Lung (tissue), 12 donors: ENCODE measurements around the gene SUGP1. TPM values are rescaled to one million over a fixed set of nuclear protein-coding genes. Genes with fewer than 3 reads are reported as not detected.
"Not testable (repeated sequence)": the region's sequence is repeated elsewhere in the genome, so short reads cannot be mapped to it uniquely, and the experiment has no call there.

ENCODE experiments used
- ATAC-seq: fragments of 200-7000 bp; cut with Tn5 transposase; one replicate; pipeline ENCODE4 v1.9.1; 2020; ENCODE audit warnings: moderate number of reproducible peaks; ENCODE audit not compliant: insufficient read depth, low FRiP score
- DNase-seq, 3 donors: peaks; one replicate each; pipeline ENCODE4 v3.0.0-alpha.2; 2013 to 2017
- H3K27ac ChIP-seq, 2 donors: one replicate each; pipeline ENCODE4 v1.5.1; 2013; ENCODE audit warnings: mild to moderate bottlenecking in 2 of 2, moderate library complexity in 2 of 2, control low read depth in 1 of 2, inconsistent platforms in 1 of 2, low read depth in 1 of 2, low read length in 1 of 2
- H3K27me3 ChIP-seq, 3 donors: one replicate each; pipeline ENCODE4 v1.5.1; 2013; ENCODE audit warnings: low read length in 2 of 3; ENCODE audit not compliant: control insufficient read depth in 3 of 3, insufficient read depth in 3 of 3
- H3K36me3 ChIP-seq, 4 donors: one replicate each; pipeline ENCODE4 v1.5.1; 2013; ENCODE audit warnings: low read length in 4 of 4, mild to moderate bottlenecking in 1 of 4, moderate library complexity in 1 of 4; ENCODE audit not compliant: control insufficient read depth in 4 of 4, insufficient read depth in 4 of 4
- H3K4me1 ChIP-seq, 5 donors: one replicate each; pipeline ENCODE4 v1.5.1; 2013; ENCODE audit warnings: low read length in 5 of 5, mild to moderate bottlenecking in 2 of 5, moderate library complexity in 1 of 5; ENCODE audit not compliant: control insufficient read depth in 5 of 5, insufficient read depth in 5 of 5
- H3K4me3 ChIP-seq: one replicate; pipeline ENCODE4 v1.5.1; 2013; ENCODE audit warnings: mild to moderate bottlenecking, control low read depth, moderate library complexity
- H3K9ac ChIP-seq, 2 donors: one replicate each; pipeline ENCODE4 v1.5.1; 2013; ENCODE audit warnings: low read length in 2 of 2, control low read depth in 1 of 2; ENCODE audit not compliant: insufficient read depth in 1 of 2
- H3K9me3 ChIP-seq, 4 donors: one replicate each; pipeline ENCODE4 v1.5.1; 2013; ENCODE audit warnings: low read length in 3 of 4, mild to moderate bottlenecking in 1 of 4, moderate library complexity in 1 of 4; ENCODE audit not compliant: control insufficient read depth in 4 of 4, insufficient read depth in 3 of 4
- whole genome bisulfite sequencing, 2 donors: extraction: QIAGEN DNeasy Blood & Tissue Kit; methylation state at CpG; one replicate each; pipeline ENCODE4 v1.1.7; 2013; 5-methylcytosine and 5-hydroxymethylcytosine counted together
- polyA plus RNA-seq, 2 donors: library from polyadenylated mRNA; stranded (reverse); fragments of 200-250 nt; gene quantifications; one replicate each; pipeline ENCODE4 v1.2.1, GENCODE V29; 2013
- total RNA-seq, 2 donors: library from RNA; depleted of rRNA in 1 of 2; stranded (reverse); fragments of >200 nt in 1 of 2; gene quantifications; one replicate each; pipeline ENCODE4 v1.2.1, GENCODE V29; 2014 to 2021
- TF ChIP-seq, protein P1 (sequence below): IDR thresholded peaks from 2 replicates; pipeline ENCODE4 v1.5.1; 2012; ENCODE audit warnings: mild to moderate bottlenecking; ENCODE audit errors: control extremely low read depth, extremely low read depth
- donor health status: control.
- donor health status: control.
- donor health status: Bipolar disorder and iron deficiency.
- donor health status: healthy.
- donor health status: DM: yes; HTN: yes; CAD: no.

Gene SUGP1
- total and polyA plus RNA-seq, 4 donors: 22.3 to 42.8 (median 28.7) TPM

DNA sequence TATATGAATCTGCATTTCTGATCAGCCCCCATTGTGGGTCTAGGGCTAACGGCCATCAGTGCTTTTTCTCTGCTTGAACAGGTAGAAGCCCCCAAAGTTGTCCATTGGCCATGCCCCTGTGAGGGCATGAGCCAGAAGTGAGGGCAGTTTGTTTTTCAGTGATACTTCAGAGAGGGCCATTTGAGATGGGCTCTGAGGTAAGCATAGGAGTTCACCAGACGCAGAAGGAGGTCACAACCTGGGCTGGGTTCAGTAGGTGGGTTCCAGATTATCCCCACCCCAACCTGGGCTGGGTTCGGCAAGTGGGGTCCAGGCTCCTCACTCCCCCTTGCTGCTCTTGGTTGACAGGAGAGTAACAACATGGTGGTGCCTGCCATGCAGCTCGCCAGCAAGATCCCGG, 33.7 kb upstream of the SUGP1 start:
- Histone ChIP-seq H3K36me3 (peaks cover 11 to 66% (median 21%) of the 10 kb centered on the region in 4 donors), H3K9me3 (no peaks in the 10 kb centered on the region), H3K27me3 (no peaks in the 10 kb centered on the region), H3K9ac (no peak overlapping the region), H3K4me3 (no peak overlapping the region), H3K27ac (no peak overlapping the region), H3K4me1 (peaks cover 0 to 2% (median 0%) of the 10 kb centered on the region in 5 donors)
- ATAC-seq (no peak), DNase-seq (no peak)
- 96 to 99% methylated on average over 5 of the region's 5 CpGs for WGBS, 2 donors
- TF ChIP-seq, protein P1, sequence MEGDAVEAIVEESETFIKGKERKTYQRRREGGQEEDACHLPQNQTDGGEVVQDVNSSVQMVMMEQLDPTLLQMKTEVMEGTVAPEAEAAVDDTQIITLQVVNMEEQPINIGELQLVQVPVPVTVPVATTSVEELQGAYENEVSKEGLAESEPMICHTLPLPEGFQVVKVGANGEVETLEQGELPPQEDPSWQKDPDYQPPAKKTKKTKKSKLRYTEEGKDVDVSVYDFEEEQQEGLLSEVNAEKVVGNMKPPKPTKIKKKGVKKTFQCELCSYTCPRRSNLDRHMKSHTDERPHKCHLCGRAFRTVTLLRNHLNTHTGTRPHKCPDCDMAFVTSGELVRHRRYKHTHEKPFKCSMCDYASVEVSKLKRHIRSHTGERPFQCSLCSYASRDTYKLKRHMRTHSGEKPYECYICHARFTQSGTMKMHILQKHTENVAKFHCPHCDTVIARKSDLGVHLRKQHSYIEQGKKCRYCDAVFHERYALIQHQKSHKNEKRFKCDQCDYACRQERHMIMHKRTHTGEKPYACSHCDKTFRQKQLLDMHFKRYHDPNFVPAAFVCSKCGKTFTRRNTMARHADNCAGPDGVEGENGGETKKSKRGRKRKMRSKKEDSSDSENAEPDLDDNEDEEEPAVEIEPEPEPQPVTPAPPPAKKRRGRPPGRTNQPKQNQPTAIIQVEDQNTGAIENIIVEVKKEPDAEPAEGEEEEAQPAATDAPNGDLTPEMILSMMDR: no peak

DNA sequence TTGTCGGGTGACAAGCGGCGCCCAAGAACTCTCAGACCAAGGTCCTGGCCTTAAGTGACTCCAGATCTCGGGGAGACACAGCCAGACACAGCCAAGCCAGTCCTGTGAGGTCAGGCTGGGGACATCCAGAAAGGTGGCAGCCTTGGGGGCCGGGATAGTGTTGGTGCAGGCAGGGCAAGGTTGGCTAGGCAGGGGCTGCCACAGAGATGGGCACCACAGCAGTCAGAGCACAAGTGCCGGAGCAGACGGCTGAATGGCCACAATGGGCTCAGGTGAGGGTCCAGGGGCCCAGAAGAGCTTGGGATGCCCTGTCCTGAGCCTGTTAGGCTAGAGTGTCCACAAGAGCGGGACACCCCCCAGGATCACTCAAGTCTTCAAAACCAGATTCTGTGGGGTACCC, 32.5 kb upstream of the SUGP1 start:
- no peaks in the 10 kb centered on the region for H3K4me1 ChIP-seq
- no peak overlapping the region for H3K4me3 ChIP-seq
- no peaks in the 10 kb centered on the region for H3K27me3 ChIP-seq
- DNase-seq (no peak), ATAC-seq (no peak)
- H3K9me3 ChIP-seq: no peaks in the 10 kb centered on the region
- 96 to 98% methylated on average over 8 of the region's 8 CpGs for WGBS, 2 donors
- H3K9ac ChIP-seq: no peak overlapping the region
- TF ChIP-seq, protein P1: no peak
- no peak overlapping the region for H3K27ac ChIP-seq
- peaks cover 11 to 75% (median 22%) of the 10 kb centered on the region in 4 donors for H3K36me3 ChIP-seq

DNA sequence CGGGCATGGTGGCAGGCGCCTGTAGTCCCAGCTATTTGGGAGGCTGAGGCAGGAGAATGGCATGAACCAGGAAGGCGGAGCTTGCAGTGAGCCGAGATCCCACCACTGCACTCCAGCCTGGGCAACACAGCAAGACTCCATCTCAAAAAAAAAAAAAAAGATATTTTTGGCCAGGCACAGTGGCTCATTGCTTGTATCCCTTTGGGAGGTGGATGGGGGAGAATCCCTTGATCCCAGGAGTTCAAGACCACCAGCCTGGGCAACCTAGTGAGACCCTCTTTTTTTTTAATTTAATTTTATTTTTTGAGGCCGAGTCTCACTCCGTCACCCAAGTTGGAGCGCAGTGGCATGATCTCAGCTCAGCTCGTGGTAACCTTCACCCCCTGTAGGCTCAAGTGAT, 30.4 kb upstream of the SUGP1 start:
- not testable (repeated sequence) for H3K27me3 ChIP-seq, DNase-seq, H3K9me3 ChIP-seq, ATAC-seq, H3K27ac ChIP-seq, H3K4me1 ChIP-seq, H3K9ac ChIP-seq, H3K4me3 ChIP-seq
- WGBS, 2 donors: 95 to 96% methylated on average over 7 to 8 of the region's 8 CpGs
- peaks cover 21 to 79% (median 31%) of the 10 kb centered on the region in 4 donors for H3K36me3 ChIP-seq

DNA sequence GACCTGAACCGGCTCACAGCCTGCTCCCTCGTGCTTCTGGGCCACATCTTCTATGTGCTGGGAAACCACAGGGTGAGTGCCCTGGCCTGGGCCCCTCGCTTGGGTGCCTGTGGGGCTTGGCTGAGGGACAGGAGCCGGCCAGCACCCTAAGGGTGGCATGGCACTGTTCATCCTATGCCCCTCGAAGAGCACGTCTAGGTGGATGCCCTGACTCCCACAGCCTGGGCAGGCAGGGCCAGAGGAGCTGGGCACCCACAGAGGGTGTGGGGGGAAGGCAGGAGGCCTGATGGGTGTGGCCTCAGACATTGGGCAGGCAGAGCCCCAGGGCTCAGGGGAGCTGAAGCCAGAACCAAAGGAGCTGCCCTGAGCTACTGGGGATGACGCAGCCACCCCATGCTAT, 29.1 kb upstream of the SUGP1 start:
- Histone ChIP-seq H3K36me3 (peaks cover 22 to 79% (median 37%) of the 10 kb centered on the region in 4 donors), H3K27ac (no peak overlapping the region), H3K27me3 (no peaks in the 10 kb centered on the region), H3K9ac (no peak overlapping the region), H3K4me3 (no peak overlapping the region), H3K9me3 (no peaks in the 10 kb centered on the region), H3K4me1 (no peaks in the 10 kb centered on the region)
- ATAC-seq (no peak), DNase-seq (no peak)
- TF ChIP-seq, protein P1: no peak
- 93 to 96% methylated on average over 6 to 7 of the region's 7 CpGs for WGBS, 2 donors
